Naive thymus-derived CD8-positive, alpha-beta T cell (primary cell): ENCODE results near the gene EN1. TPM values are rescaled to one million over a fixed set of nuclear protein-coding genes. Genes with fewer than 3 reads are reported as not detected.

Experiments
- ATAC-seq, 2 donors: fragments of 150-1000 bp; cut with Tn5 transposase in 1 of 2; sonication (Bioruptor Pico), chemical (Tn5 transposase) in 1 of 2; 1 replicate in 1 of 2; 2 replicates in 1 of 2; pipeline ENCODE4 v1.10.0; 2021; ENCODE audit warnings: mild to moderate bottlenecking in 2 of 2, moderate library complexity in 2 of 2
- POLR2A ChIA-PET: fragments of 350-600 bp; sonication (Branson Sonifier 250); formaldehyde crosslinking; loops from one replicate; lab custom pipeline; 2021; ENCODE audit warnings: antibody characterized with exemption; lab: Charles Lee
- DNase-seq, 10 donors: peaks; one replicate each; pipeline versions ENCODE4 v3.0.0 to v3.0.0-alpha.2; 2020 to 2022
- H3K27ac Mint-ChIP-seq, 10 donors: one replicate each; pipeline ENCODE4 v1.8.0; 2020 to 2022; ENCODE audit warnings: mild to moderate bottlenecking in 10 of 10, mixed read lengths in 10 of 10, moderate library complexity in 4 of 10, inconsistent platforms in 1 of 10
- H3K27me3 Mint-ChIP-seq, 5 donors: one replicate each; pipeline ENCODE4 v1.8.0; 2021 to 2022; ENCODE audit warnings: mixed read lengths in 5 of 5
- H3K36me3 Mint-ChIP-seq, 3 donors: one replicate each; pipeline ENCODE4 v1.8.0; 2020 to 2022; ENCODE audit warnings: mixed read lengths in 3 of 3, mild to moderate bottlenecking in 2 of 3, inconsistent platforms in 1 of 3
- H3K4me1 Mint-ChIP-seq, 4 donors: one replicate each; pipeline ENCODE4 v1.8.0; 2021 to 2022; ENCODE audit warnings: mixed read lengths in 4 of 4
- H3K4me3 Mint-ChIP-seq, 10 donors: one replicate each; pipeline ENCODE4 v1.8.0; 2020 to 2022; ENCODE audit warnings: mild to moderate bottlenecking in 10 of 10, mixed read lengths in 10 of 10, moderate library complexity in 6 of 10, inconsistent platforms in 1 of 10
- H3K9me3 Mint-ChIP-seq, 9 donors: one replicate each; pipeline ENCODE4 v1.8.0; 2020 to 2022; ENCODE audit warnings: mixed read lengths in 9 of 9, mild to moderate bottlenecking in 3 of 9, inconsistent platforms in 1 of 9, moderate library complexity in 1 of 9
- polyA plus RNA-seq, 3 donors: library from polyadenylated mRNA; unstranded; fragments of 300-500 nt; fragmentation: Illumina TruSeq; gene quantifications; one replicate each; pipeline ENCODE4 v1.2.3, GENCODE V29; 2021
- total RNA-seq, 8 experiments: library from RNA in 2 of 8; stranded (reverse) in 2 of 8; gene quantifications; one replicate each; pipeline ENCODE4 v1.2.3 and lab custom pipeline; 2021 to 2026

The EN1 gene
- total and polyA plus RNA-seq, 5 experiments from 2014 or later, result not detected

- no peak for ATAC-seq
- H3K9me3 Mint-ChIP-seq, result no peaks in the 10 kb centered on the region
Measured at GRCh38 chr2:118826093-118826492, 21.4 kb downstream of the EN1 start.

GRCh38 chr2:118823633-118824032, 23.8 kb downstream of the EN1 start:
- Mint-ChIP-seq H3K36me3 (no peaks in the 10 kb centered on the region), H3K27ac (no peak overlapping the region), H3K9me3 (peaks cover 0 to 2% (median 0%) of the 10 kb centered on the region in 9 donors), H3K4me1 (no peaks in the 10 kb centered on the region), H3K4me3 (no peak overlapping the region), H3K27me3 (peaks cover 21 to 68% (median 49%) of the 10 kb centered on the region in 5 donors)
- ATAC-seq (no peak), DNase-seq (no peak)
- POLR2A ChIA-PET, result no interaction called here

More at GRCh38 chr2:118826093-118826492, 21.4 kb downstream of the EN1 start:
- no peak for DNase-seq
- H3K27me3 Mint-ChIP-seq, result peaks cover 18 to 62% (median 43%) of the 10 kb centered on the region in 5 donors
- H3K4me1 Mint-ChIP-seq, result no peaks in the 10 kb centered on the region
- H3K4me3 Mint-ChIP-seq, result no peak overlapping the region
- POLR2A ChIA-PET, result no interaction called here
- H3K36me3 Mint-ChIP-seq, result no peaks in the 10 kb centered on the region
- no peak overlapping the region for H3K27ac Mint-ChIP-seq

- peaks cover 0 to 2% (median 0%) of the 10 kb centered on the region in 9 donors for H3K9me3 Mint-ChIP-seq
- DNase-seq (no peak), ATAC-seq (no peak)
- POLR2A ChIA-PET, result no interaction called here
- H3K4me1 Mint-ChIP-seq, result no peaks in the 10 kb centered on the region
- peaks cover 23 to 70% (median 49%) of the 10 kb centered on the region in 5 donors for H3K27me3 Mint-ChIP-seq
- no peaks in the 10 kb centered on the region for H3K36me3 Mint-ChIP-seq
- no peak overlapping the region for H3K27ac Mint-ChIP-seq
- no peak overlapping the region for H3K4me3 Mint-ChIP-seq
Measured at GRCh38 chr2:118822572-118822971, 24.9 kb downstream of the EN1 start.

- ATAC-seq, result no peak
- Mint-ChIP-seq H3K9me3 (peaks cover 0 to 2% (median 0%) of the 10 kb centered on the region in 9 donors), H3K27me3 (peaks cover 23 to 75% (median 54%) of the 10 kb centered on the region in 5 donors), H3K27ac (no peak overlapping the region), H3K4me3 (no peak overlapping the region), H3K36me3 (no peaks in the 10 kb centered on the region), H3K4me1 (no peaks in the 10 kb centered on the region)
- POLR2A ChIA-PET, result no interaction called here
- no peak for DNase-seq
Measured at GRCh38 chr2:118822015-118822414, 25.4 kb downstream of the EN1 start.

GRCh38 chr2:118817469-118817868, 30.0 kb downstream of the EN1 start:
- Mint-ChIP-seq H3K27ac (peak overlapping the region in 1 of 10 donors; percentile 5), H3K4me1 (no peaks in the 10 kb centered on the region), H3K4me3 (no peak overlapping the region), H3K36me3 (no peaks in the 10 kb centered on the region), H3K9me3 (peaks cover 0 to 2% (median 0%) of the 10 kb centered on the region in 9 donors), H3K27me3 (peaks cover 33 to 91% (median 64%) of the 10 kb centered on the region in 5 donors)
- ATAC-seq (no peak), DNase-seq (no peak)
- POLR2A ChIA-PET, result no interaction called here

DNA sequence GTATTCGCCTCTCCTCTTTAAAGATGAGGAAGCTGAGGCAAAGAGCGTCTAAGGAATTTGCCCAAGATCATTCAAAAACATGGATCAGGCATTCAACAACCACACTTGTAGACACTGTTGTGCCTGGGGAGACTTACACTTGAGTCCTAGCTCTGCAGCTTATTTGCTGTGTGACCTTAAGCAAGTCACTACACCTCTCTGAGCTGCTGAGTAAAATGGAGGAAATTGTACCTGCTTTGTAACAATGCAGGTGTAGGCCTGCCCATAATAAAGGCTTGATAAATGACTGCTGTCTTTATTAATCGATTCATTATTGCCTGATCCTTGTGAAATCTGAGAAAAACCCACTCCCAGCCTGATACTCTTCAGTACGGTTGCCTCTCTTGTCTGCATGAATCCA, 30.8 kb downstream of the EN1 start:
- Mint-ChIP-seq H3K27me3 (peaks cover 30 to 91% (median 65%) of the 10 kb centered on the region in 5 donors), H3K9me3 (peaks cover 0 to 2% (median 0%) of the 10 kb centered on the region in 9 donors), H3K4me3 (no peak overlapping the region), H3K4me1 (no peaks in the 10 kb centered on the region), H3K27ac (no peak overlapping the region), H3K36me3 (no peaks in the 10 kb centered on the region)
- POLR2A ChIA-PET, result no interaction called here
- ATAC-seq, result no peak
- DNase-seq, result no peak

DNA sequence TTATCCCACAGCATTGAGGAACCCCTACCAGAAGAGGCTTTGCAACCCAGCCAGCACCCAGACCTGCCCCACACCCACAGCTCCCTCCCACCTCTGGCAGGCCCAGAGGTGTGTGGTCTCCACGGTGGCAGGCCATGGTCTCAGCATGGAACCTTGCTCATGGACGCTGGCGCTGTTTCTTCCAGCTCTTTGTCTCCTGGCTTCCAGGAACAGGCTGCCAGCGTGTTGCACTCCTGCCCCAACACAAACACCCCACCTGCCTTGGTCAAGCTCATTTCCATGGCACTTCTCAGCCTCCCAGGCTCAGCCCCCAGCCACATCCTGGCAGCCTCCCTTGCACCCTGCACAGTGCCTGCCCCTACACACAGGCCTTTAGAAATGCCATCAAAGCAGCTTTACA, 31.7 kb downstream of the EN1 start:
- Mint-ChIP-seq H3K27ac (no peak overlapping the region), H3K9me3 (peaks cover 0 to 2% (median 0%) of the 10 kb centered on the region in 9 donors), H3K4me3 (no peak overlapping the region), H3K36me3 (no peaks in the 10 kb centered on the region), H3K4me1 (no peaks in the 10 kb centered on the region), H3K27me3 (peaks cover 30 to 92% (median 64%) of the 10 kb centered on the region in 5 donors)
- POLR2A ChIA-PET, result no interaction called here
- ATAC-seq (no peak), DNase-seq (no peak)

- POLR2A ChIA-PET, result no interaction called here
- H3K27me3 Mint-ChIP-seq, result peaks cover 28 to 88% (median 64%) of the 10 kb centered on the region in 5 donors
- DNase-seq (no peak), ATAC-seq (no peak)
- H3K9me3 Mint-ChIP-seq, result no peaks in the 10 kb centered on the region
- H3K27ac Mint-ChIP-seq, result no peak overlapping the region
- no peak overlapping the region for H3K4me3 Mint-ChIP-seq
- H3K36me3 Mint-ChIP-seq, result no peaks in the 10 kb centered on the region
- no peaks in the 10 kb centered on the region for H3K4me1 Mint-ChIP-seq
Measured at GRCh38 chr2:118815314-118815713, 32.1 kb downstream of the EN1 start.

DNA sequence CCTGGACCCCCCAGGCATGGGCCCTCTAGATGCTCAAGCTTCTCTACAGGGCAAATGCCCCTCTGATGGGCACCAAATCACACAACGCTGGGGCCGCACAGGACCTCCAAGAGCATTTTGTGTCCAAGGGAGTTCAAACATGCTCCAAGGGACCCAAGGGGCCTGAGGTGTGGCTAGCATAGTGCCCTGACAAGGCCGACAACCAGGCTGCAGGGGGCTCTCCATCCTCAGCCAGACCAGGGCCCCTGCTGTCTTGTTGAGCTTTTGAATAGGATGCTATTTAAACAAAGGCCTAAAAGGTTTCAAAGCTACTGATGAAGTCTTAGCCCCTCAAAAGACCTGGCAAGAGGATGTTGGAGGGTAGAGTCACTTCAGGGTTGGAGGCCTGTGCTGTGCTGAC, 33.1 kb downstream of the EN1 start:
- no peaks in the 10 kb centered on the region for H3K9me3 Mint-ChIP-seq
- POLR2A ChIA-PET, result no interaction called here
- H3K4me1 Mint-ChIP-seq, result peaks cover 0 to 6% (median 3%) of the 10 kb centered on the region in 4 donors
- peaks cover 29 to 88% (median 64%) of the 10 kb centered on the region in 5 donors for H3K27me3 Mint-ChIP-seq
- no peak overlapping the region for H3K27ac Mint-ChIP-seq
- DNase-seq, result no peak
- no peak for ATAC-seq
- H3K36me3 Mint-ChIP-seq, result no peaks in the 10 kb centered on the region
- H3K4me3 Mint-ChIP-seq, result no peak overlapping the region

DNA sequence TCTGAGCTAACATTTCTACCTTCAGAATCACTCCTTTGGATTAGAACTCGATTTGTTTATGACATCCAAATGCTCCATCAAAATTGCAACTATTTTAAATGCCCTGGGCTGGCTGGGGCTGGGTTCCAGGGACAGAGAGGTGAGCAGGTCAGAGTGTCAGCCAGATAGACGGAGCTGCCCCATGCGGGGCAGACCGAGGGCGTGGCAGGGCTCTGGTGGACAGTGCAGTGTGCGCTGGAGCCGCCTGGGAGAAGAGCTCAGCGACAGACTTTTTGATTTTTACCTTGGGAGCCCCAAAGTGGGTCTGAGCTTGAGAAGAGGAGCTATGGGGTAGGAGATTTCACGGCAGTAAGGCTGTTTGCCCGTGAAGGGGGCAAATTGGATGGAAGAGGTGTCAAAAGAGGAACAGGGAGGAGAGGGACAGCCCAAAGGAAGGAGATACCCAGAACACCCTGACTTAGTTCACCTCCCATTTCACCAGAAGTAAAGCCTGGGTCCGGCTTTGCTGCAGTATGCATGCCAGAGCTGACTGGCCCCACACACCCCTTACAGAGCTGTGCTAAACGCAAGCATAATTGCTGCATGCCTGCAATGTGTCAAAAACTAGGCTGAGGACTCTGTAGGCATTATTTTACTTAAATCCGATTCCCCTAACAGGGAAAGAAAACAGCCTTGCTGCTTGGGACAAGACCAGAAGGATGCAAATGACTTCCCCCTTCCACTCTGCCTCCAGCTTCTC, 33.7 kb downstream of the EN1 start:
- peaks cover under 1 to 6% (median 4%) of the 10 kb centered on the region in 4 donors for H3K4me1 Mint-ChIP-seq
- peaks cover 30 to 83% (median 59%) of the 10 kb centered on the region in 5 donors for H3K27me3 Mint-ChIP-seq
- no peaks in the 10 kb centered on the region for H3K36me3 Mint-ChIP-seq

DNA sequence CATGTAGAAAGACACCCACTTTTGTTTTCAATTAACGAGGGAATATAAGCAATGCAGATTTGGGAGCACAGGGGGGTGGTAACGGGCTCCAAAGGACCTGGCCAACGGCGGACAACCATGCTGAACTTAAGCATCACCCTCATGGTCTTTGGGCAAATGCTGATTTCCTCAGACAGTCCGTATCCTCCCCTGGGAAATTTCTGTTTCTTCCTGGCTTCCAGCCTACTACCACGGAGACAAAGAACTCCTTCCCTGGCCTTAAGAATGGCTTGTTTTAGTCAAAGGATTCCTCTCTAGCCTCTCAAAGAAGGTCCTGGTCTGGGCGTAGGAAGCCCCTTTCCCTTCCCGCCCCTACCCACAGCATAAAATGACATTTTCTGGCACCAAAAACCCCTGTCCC, 34.3 kb downstream of the EN1 start:
- Mint-ChIP-seq H3K9me3 (no peaks in the 10 kb centered on the region), H3K36me3 (no peaks in the 10 kb centered on the region), H3K27ac (no peak overlapping the region), H3K4me1 (peaks cover 3 to 11% (median 9%) of the 10 kb centered on the region in 4 donors), H3K27me3 (peaks cover 25 to 81% (median 53%) of the 10 kb centered on the region in 5 donors), H3K4me3 (no peak overlapping the region)
- DNase-seq (no peak), ATAC-seq (no peak)
- POLR2A ChIA-PET, result no interaction called here

More for the DNA sequence above, 33.7 kb downstream of the EN1 start:
- no peak overlapping the region for H3K27ac Mint-ChIP-seq
- no peak overlapping the region for H3K4me3 Mint-ChIP-seq
- POLR2A ChIA-PET, result no interaction called here
- H3K9me3 Mint-ChIP-seq, result no peaks in the 10 kb centered on the region
- ATAC-seq (no peak), DNase-seq (no peak)

GRCh38 chr2:118812552-118812951, 34.9 kb downstream of the EN1 start:
- Mint-ChIP-seq H3K27me3 (peaks cover 21 to 81% (median 57%) of the 10 kb centered on the region in 5 donors), H3K27ac (no peak overlapping the region), H3K4me1 (peaks cover 3 to 15% (median 9%) of the 10 kb centered on the region in 4 donors), H3K36me3 (no peaks in the 10 kb centered on the region), H3K9me3 (no peaks in the 10 kb centered on the region), H3K4me3 (no peak overlapping the region)
- DNase-seq, result no peak
- no peak for ATAC-seq
- POLR2A ChIA-PET, result no interaction called here

DNA sequence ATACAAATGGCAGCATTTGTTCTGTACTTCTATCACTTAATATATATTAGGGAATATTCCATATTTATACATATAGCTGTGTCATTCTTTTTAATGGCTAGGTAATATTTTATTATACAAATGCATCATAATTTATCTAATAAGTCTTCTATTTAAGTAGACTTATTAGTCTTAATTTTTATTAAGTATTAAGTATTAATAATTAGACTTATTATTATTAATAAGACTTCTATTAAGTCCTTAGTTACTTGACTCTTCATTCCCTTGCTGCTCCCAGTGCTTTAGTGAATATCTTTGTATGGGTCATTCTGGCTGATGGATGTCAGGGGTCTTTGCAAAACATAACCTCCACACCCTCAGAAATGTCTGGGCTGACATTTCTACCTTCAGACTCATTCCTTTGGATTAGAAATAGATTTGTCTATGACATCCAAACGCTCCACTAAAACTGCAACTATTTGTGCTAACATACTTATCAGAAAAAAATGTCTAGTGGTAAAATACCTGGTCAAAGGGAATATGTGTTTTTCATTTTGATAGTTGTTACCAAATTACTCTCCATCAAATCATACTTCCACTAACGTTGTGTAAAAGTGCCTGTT, 35.8 kb downstream of the EN1 start:
- H3K27me3 Mint-ChIP-seq, result peaks cover 25 to 78% (median 56%) of the 10 kb centered on the region in 5 donors
- no peak for ATAC-seq
- H3K27ac Mint-ChIP-seq, result no peak overlapping the region
- H3K36me3 Mint-ChIP-seq, result no peaks in the 10 kb centered on the region
- peaks cover 3 to 15% (median 9%) of the 10 kb centered on the region in 4 donors for H3K4me1 Mint-ChIP-seq
- H3K9me3 Mint-ChIP-seq, result no peaks in the 10 kb centered on the region
- no peak for DNase-seq
- POLR2A ChIA-PET, result no interaction called here
- no peak overlapping the region for H3K4me3 Mint-ChIP-seq
